K562 (cell line): ENCODE measurements around the gene C5orf24. TPM values are rescaled to one million over a fixed set of nuclear protein-coding genes. Genes with fewer than 3 reads are reported as not detected.

Experiments used
- FOXA1 ChIP-seq: fragments of 450-650 bp; IDR thresholded peaks from 2 replicates; pipeline ENCODE4 v1.6.1; 2016; ENCODE audit warnings: mild to moderate bottlenecking, borderline replicate concordance
- HNRNPLL ChIP-seq: fragments of 200-400 bp; formaldehyde crosslinking; IDR thresholded peaks from 2 replicates; pipeline ENCODE4 v1.6.1; 2017; ENCODE audit warnings: low read length, low read depth, mild to moderate bottlenecking; ENCODE audit not compliant: poor library complexity, severe bottlenecking
- JUN ChIP-seq, 2 experiments: sonication (generic) in 1 of 2; formaldehyde crosslinking in 1 of 2; IDR thresholded peaks; 2 replicates each; pipeline versions ENCODE4 v1.6.1 to v1.8.0; 2012 to 2022; ENCODE audit warnings: borderline replicate concordance in 2 of 2, mild to moderate bottlenecking in 2 of 2, improper control_type of control experiment in 1 of 2, low read depth in 1 of 2, low read length in 1 of 2, missing genetic modification reagents in 1 of 2
- MAFF ChIP-seq: IDR thresholded peaks from 2 replicates; pipeline ENCODE4 v1.6.1; 2012; ENCODE audit warnings: low read length, improper control_type of control experiment
- MEIS2 ChIP-seq: fragments of 450-650 bp; IDR thresholded peaks from 2 replicates; pipeline ENCODE4 v1.6.1; 2014; ENCODE audit warnings: mild to moderate bottlenecking; ENCODE audit not compliant: partially characterized antibody
- POLR2AphosphoS5 ChIP-seq: IDR thresholded peaks from 2 replicates; pipeline ENCODE4 v1.6.1; 2011; ENCODE audit warnings: mild to moderate bottlenecking, low read depth, low read length, moderate library complexity; ENCODE audit not compliant: control insufficient read depth, insufficient read depth
- SMARCA4 ChIP-seq: fragments of 450-650 bp; IDR thresholded peaks from 2 replicates; pipeline ENCODE4 v1.6.1; 2016
- SRF ChIP-seq, 2 experiments: fragments of 250-450, 450-650 bp in 1 of 2; sonication (Bioruptor Pico) in 1 of 2; sonication (generic) in 1 of 2; formaldehyde crosslinking; IDR thresholded peaks; 2 replicates each; pipeline versions ENCODE4 v1.5.0 to v1.5.1; 2020 to 2022; ENCODE audit warnings: mild to moderate bottlenecking in 1 of 2, missing genetic modification reagents in 1 of 2
- TAF1 ChIP-seq: IDR thresholded peaks from 2 replicates; pipeline ENCODE4 v1.6.1; 2011; ENCODE audit warnings: mild to moderate bottlenecking, low read length, moderate library complexity; ENCODE audit not compliant: insufficient read depth, control insufficient read depth, severe bottlenecking; ENCODE audit errors: extremely low read depth
- YBX1 ChIP-seq: fragments of 450-650 bp; IDR thresholded peaks from 2 replicates; pipeline ENCODE4 v1.7.1; 2016; ENCODE audit warnings: mild to moderate bottlenecking
- ZNF140 ChIP-seq: fragments of 250-450 bp; sonication (Bioruptor Pico); IDR thresholded peaks from 2 replicates; pipeline ENCODE4 v1.8.0; 2021; ENCODE audit warnings: moderate library complexity, mild to moderate bottlenecking, inconsistent platforms
- ZNF263 ChIP-seq: sonication (generic); formaldehyde crosslinking; IDR thresholded peaks from 2 replicates; pipeline ENCODE4 v1.8.0; 2022; ENCODE audit warnings: mild to moderate bottlenecking, missing genetic modification reagents, borderline replicate concordance
- ZNF431 ChIP-seq: sonication (generic); formaldehyde crosslinking; IDR thresholded peaks from 2 replicates; pipeline ENCODE4 v1.8.0; 2022; ENCODE audit warnings: mild to moderate bottlenecking, missing genetic modification reagents
- ZNF57 ChIP-seq: fragments of 450-650 bp; formaldehyde crosslinking; IDR thresholded peaks from 2 replicates; pipeline ENCODE4 v1.4.0; 2020; ENCODE audit warnings: mild to moderate bottlenecking, moderate library complexity
- ZNF76 ChIP-seq: fragments of 250-450 bp; sonication (Bioruptor Pico); IDR thresholded peaks from 2 replicates; pipeline ENCODE4 v1.4.0; 2020; ENCODE audit warnings: mild to moderate bottlenecking, moderate library complexity, borderline replicate concordance
- ZNF785 ChIP-seq: fragments of 250-450 bp; sonication (Bioruptor Pico); IDR thresholded peaks from 2 replicates; pipeline ENCODE4 v1.4.0; 2020; ENCODE audit warnings: mild to moderate bottlenecking
- polyA plus RNA-seq, 8 experiments: library from polyadenylated mRNA; depleted of rRNA in 4 of 8; stranded (reverse) in 5 of 8; unstranded in 3 of 8; fragments of >200 nt; fragmentation: Nextera tagmentation in 2 of 8; fragmentation: Illumina TruSeq in 1 of 8; extraction: Ambion mirVana in 2 of 8; extraction: Trizol in 1 of 8; gene quantifications; 2 replicates each; pipeline versions ENCODE4 v1.2.1 to v1.2.3, GENCODE V29; 2011 to 2014; ENCODE audit warnings: inconsistent platforms in 1 of 8, missing spikeins in 1 of 8
- total RNA-seq, 7 experiments: library from RNA; depleted of rRNA in 6 of 7; stranded (reverse); fragments of >200 nt in 6 of 7; fragmentation: Illumina TruSeq in 2 of 7; extraction: Trizol in 2 of 7; gene quantifications; 2 replicates each; pipeline versions ENCODE4 v1.2.1 to v1.2.3, GENCODE V29; 2011 to 2021; ENCODE audit warnings: low replicate concordance in 1 of 7
- TF ChIP-seq, protein P1 (sequence below): fragments of 250-450 bp; sonication (Bioruptor Pico); IDR thresholded peaks from 2 replicates; pipeline ENCODE4 v1.4.0; 2020; ENCODE audit warnings: mild to moderate bottlenecking, moderate library complexity
- TF ChIP-seq, protein P2 (sequence below): fragments of 450-650 bp; formaldehyde crosslinking; IDR thresholded peaks from 2 replicates; pipeline ENCODE4 v1.4.0; 2020; ENCODE audit warnings: mild to moderate bottlenecking, moderate library complexity
- TF ChIP-seq, protein P3 (sequence below): IDR thresholded peaks from 2 replicates; pipeline ENCODE4 v1.6.1; 2014; ENCODE audit warnings: antibody characterized with exemption
- TF ChIP-seq, protein P4 (sequence below): sonication (generic); formaldehyde crosslinking; IDR thresholded peaks from 2 replicates; pipeline ENCODE4 v1.8.0; 2022; ENCODE audit warnings: mild to moderate bottlenecking, low read depth, missing genetic modification reagents
- TF ChIP-seq, protein P5 (sequence below): sonication (generic); IDR thresholded peaks from 2 replicates; pipeline ENCODE4 v1.6.1; 2016

C5orf24 gene
- total and polyA plus RNA-seq, 9 of the 15 experiments (the other 6 are each of a cell fraction or from before 2014, with no cell fraction given), result 8.9 to 38.6 (median 28.4) TPM

DNA sequence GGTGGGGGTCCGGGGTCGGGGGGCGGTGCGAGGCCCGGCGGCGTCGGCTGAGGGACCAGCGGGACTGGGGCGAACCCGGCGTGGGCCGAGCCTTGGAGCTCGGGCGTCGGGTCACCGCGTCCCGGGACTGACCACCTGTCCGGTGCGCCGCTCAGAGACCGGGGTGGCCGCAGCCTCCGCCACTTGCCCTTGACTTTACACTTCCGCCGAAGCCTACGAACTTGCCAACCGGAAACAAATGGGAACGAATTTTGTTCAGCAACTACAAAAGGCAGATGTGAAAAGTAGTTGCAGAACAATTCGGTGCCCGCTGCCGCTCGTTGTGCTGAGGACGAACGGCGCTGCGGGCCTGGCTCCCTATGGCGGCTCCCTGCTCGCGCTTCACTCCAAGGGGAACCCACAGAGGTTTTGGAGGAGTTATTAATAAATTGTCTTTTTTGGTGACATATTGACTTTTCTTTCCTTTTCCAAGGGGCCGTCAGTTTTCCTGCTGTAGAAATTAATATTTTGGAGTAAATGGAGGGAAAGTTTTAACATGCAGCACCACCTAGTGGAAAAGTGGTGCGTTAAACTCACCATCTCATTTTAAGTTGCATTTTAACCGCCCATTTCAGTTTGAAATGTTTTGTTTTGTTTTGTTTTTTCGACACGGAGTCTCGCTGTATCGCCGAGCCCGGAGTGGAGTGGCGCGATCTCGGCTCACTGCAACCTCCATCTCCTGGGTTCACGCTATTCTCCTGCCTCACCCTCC is 59.7 kb downstream of the C5orf24 start (continued):
- no peak for TF ChIP-seq MEIS2
- TF ChIP-seq, protein P1, sequence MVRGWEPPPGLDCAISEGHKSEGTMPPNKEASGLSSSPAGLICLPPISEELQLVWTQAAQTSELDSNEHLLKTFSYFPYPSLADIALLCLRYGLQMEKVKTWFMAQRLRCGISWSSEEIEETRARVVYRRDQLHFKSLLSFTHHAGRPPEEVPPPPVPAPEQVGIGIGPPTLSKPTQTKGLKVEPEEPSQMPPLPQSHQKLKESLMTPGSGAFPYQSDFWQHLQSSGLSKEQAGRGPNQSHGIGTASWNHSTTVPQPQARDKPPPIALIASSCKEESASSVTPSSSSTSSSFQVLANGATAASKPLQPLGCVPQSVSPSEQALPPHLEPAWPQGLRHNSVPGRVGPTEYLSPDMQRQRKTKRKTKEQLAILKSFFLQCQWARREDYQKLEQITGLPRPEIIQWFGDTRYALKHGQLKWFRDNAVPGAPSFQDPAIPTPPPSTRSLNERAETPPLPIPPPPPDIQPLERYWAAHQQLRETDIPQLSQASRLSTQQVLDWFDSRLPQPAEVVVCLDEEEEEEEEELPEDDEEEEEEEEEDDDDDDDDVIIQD (CRISPR knock-in tag), result no peak
- no peak for TF ChIP-seq FOXA1
- no peak for TF ChIP-seq SRF (CRISPR knock-in tag; IDR thresholded peaks at IDR 0.05)
- TF ChIP-seq, protein P2, sequence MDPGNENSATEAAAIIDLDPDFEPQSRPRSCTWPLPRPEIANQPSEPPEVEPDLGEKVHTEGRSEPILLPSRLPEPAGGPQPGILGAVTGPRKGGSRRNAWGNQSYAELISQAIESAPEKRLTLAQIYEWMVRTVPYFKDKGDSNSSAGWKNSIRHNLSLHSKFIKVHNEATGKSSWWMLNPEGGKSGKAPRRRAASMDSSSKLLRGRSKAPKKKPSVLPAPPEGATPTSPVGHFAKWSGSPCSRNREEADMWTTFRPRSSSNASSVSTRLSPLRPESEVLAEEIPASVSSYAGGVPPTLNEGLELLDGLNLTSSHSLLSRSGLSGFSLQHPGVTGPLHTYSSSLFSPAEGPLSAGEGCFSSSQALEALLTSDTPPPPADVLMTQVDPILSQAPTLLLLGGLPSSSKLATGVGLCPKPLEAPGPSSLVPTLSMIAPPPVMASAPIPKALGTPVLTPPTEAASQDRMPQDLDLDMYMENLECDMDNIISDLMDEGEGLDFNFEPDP (CRISPR knock-in tag), result no peak
- TF ChIP-seq, protein P3, sequence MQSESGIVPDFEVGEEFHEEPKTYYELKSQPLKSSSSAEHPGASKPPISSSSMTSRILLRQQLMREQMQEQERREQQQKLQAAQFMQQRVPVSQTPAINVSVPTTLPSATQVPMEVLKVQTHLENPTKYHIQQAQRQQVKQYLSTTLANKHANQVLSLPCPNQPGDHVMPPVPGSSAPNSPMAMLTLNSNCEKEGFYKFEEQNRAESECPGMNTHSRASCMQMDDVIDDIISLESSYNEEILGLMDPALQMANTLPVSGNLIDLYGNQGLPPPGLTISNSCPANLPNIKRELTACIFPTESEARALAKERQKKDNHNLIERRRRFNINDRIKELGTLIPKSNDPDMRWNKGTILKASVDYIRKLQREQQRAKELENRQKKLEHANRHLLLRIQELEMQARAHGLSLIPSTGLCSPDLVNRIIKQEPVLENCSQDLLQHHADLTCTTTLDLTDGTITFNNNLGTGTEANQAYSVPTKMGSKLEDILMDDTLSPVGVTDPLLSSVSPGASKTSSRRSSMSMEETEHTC, result no peak
- TF ChIP-seq, protein P4, sequence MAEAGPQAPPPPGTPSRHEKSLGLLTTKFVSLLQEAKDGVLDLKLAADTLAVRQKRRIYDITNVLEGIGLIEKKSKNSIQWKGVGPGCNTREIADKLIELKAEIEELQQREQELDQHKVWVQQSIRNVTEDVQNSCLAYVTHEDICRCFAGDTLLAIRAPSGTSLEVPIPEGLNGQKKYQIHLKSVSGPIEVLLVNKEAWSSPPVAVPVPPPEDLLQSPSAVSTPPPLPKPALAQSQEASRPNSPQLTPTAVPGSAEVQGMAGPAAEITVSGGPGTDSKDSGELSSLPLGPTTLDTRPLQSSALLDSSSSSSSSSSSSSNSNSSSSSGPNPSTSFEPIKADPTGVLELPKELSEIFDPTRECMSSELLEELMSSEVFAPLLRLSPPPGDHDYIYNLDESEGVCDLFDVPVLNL (CRISPR knock-in tag), result no peak
- no peak for TF ChIP-seq ZNF76 (CRISPR knock-in tag)
- no peak for TF ChIP-seq ZNF57 (CRISPR knock-in tag)
- no peak for TF ChIP-seq MAFF
- TF ChIP-seq ZNF785 (CRISPR knock-in tag), result no peak
- TF ChIP-seq TAF1, result no peak
- peak; percentile 3; the same call in 1 of the 2 replicates for TF ChIP-seq JUN (IDR thresholded peaks at IDR 0.05; ENCODE audit: borderline replicate concordance, low read depth, low read length)
- TF ChIP-seq JUN (CRISPR knock-in tag; IDR thresholded peaks at IDR 0.05; ENCODE audit: borderline replicate concordance), result no peak
- no peak for TF ChIP-seq POLR2AphosphoS5
- TF ChIP-seq ZNF140 (CRISPR knock-in tag), result no peak
- TF ChIP-seq, protein P5, sequence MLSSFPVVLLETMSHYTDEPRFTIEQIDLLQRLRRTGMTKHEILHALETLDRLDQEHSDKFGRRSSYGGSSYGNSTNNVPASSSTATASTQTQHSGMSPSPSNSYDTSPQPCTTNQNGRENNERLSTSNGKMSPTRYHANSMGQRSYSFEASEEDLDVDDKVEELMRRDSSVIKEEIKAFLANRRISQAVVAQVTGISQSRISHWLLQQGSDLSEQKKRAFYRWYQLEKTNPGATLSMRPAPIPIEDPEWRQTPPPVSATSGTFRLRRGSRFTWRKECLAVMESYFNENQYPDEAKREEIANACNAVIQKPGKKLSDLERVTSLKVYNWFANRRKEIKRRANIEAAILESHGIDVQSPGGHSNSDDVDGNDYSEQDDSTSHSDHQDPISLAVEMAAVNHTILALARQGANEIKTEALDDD, result no peak
- TF ChIP-seq YBX1, result no peak
- TF ChIP-seq ZNF263, result 0 out of 2 replicates have a peak, but pooled peaks have one; percentile 20
- no peak for TF ChIP-seq HNRNPLL
- TF ChIP-seq SMARCA4, result peak; percentile 71; the same call in 1 of the 2 replicates
- peak; percentile 36; the same call in 1 of the 2 replicates for TF ChIP-seq ZNF431 (CRISPR knock-in tag)
